ENCODE results near the gene KRT79.
"Not testable (repeated sequence)": the region's sequence is repeated elsewhere in the genome, so short reads cannot be mapped to it uniquely, and the experiment has no call there.

Gene KRT79

GRCh38 chr12:52806821-52807543 is 27.1 kb downstream of the KRT79 start:
- DNase-seq (ENCODE audit: low read depth in 2 of 2): no peak

GRCh38 chr12:52806169-52806811 is 27.8 kb downstream of the KRT79 start:
- DNase-seq (ENCODE audit: low read depth in 2 of 2): no peak

DNA sequence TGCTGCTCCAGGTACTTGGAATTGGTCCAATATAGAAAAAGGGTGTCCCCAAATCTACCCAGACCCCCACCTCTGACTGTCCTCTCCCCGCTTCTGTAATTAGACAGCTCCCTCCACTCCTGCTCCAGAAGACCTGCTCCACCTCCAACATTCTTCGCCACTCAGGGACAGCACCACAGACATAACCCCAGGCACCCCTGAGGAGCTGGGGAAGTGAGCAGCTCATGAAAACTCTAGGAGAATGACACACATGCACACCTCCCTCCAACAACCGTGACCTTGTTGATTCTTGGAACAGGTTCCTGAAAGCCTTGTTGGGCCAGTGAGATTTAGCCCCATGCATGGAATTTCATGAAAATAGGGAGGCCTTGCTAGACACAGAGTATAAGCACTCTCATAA is 28.4 kb downstream of the KRT79 start:
- DNase-seq (ENCODE audit: low read depth in 2 of 2): no peak

GRCh38 chr12:52805000-52805399 is 29.1 kb downstream of the KRT79 start:
- DNase-seq (ENCODE audit: low read depth in 2 of 2): no peak

GRCh38 chr12:52802442-52802841 is 31.7 kb downstream of the KRT79 start:
- no peak for DNase-seq (ENCODE audit: low read depth in 2 of 2)

GRCh38 chr12:52801773-52802172 is 32.3 kb downstream of the KRT79 start:
- DNase-seq (ENCODE audit: low read depth in 2 of 2): no peak

GRCh38 chr12:52800259-52800917 is 33.7 kb downstream of the KRT79 start:
- no peak for DNase-seq (ENCODE audit: low read depth in 2 of 2)

GRCh38 chr12:52799505-52800211 is 34.5 kb downstream of the KRT79 start:
- no peak for DNase-seq (ENCODE audit: low read depth in 2 of 2)

DNA sequence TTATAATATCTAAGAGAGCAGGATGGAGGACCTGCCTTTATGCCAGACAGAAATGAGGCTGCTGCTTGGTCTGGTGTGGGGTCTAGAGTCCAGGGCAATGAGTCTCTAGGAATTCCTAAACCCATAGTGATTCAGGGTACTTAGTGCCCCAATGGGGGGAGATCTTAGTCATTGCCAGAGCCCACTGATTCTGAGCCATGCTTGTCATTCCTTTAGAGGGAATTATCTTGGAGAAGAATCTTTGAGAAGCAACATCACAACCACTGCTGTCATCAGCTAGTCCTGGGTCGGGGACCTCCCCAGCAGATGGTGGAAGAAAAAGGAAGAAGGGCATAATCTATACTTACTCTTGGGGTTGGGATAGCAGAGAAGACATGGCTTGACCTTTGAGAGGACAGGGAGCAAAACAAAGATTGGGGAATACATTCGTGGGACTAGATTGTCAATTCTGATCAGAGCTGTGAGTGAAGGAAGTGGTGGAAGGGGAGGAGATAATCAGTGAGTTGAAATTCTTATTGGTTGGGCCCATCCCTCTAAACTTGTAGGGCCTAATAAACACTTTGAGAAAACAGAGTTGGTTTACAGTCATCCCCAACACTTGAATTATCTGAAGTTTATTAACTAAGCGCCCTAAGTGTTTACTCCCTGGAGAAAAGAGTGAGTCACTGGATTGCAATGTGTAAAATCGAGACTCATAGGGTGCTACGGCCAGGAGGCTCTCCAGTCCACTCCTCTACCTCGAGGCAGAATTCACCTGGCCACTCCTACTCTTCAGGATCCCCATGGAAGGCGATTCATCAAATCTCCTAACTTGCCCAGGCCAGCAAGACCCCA is 35.2 kb downstream of the KRT79 start:
- DNase-seq (ENCODE audit: low read depth in 2 of 2): no peak

- DNase-seq (ENCODE audit: low read depth in 2 of 2): no peak
Observed at GRCh38 chr12:52798003-52798670, 36.0 kb downstream of the KRT79 start.

- no peak for DNase-seq (ENCODE audit: low read depth in 2 of 2)
Observed at GRCh38 chr12:52797529-52797894, 36.6 kb downstream of the KRT79 start.

DNA sequence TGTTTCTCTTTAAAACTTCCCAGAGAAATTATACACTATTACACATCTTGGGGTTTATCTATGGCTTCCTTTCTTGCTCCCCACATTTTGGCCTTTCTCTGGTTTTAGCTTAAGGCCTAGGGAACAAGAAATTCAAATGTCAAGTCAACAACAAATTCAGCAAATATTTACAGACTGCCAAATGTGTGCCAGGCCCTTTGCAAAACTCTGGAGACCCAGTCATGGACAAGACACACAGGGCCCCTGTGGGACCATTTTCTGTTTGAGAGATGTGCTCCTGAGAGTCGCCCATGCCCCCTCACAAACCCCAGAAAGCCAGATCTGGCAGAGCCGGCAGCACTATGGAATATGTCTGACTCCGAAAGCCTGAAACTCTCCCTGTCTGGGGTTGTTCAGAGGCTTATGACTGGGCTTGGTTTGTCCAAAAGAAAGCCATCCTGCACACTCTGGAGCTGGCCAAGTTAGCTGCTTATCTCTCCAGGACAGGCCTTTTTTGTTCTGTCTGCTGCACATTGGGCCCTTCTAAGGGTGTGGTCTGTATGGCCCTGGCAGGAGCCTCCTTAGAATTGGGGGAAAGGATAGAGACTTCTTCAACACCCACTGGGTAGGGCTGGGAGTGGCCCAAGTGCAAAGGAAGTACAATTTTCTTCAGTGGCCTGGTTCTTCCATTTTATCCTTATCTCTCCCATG is 37.1 kb downstream of the KRT79 start:
- DNase-seq (ENCODE audit: low read depth in 2 of 2): no peak

GRCh38 chr12:52796429-52796794 is 37.7 kb downstream of the KRT79 start:
- no peak for DNase-seq (ENCODE audit: low read depth in 2 of 2)

- DNase-seq (ENCODE audit: low read depth in 2 of 2): no peak
Observed at GRCh38 chr12:52795694-52796428, 38.2 kb downstream of the KRT79 start, which contains the start of gene KRT3. KRT3 (minus strand) TSS chr12:52796117; CDS start chr12:52796042, 75 bp downstream.

GRCh38 chr12:52795332-52795674 is 38.8 kb downstream of the KRT79 start:
- DNase-seq (ENCODE audit: low read depth in 2 of 2): not testable (repeated sequence)

GRCh38 chr12:52794479-52795331 is 39.4 kb downstream of the KRT79 start:
- DNase-seq (ENCODE audit: low read depth in 2 of 2): no peak

GRCh38 chr12:52792185-52793029 is 41.7 kb downstream of the KRT79 start:
- DNase-seq (ENCODE audit: low read depth in 2 of 2): no peak

Data from fibroblast of skin of left quadriceps (primary cell).